HG03175 (cell line): ENCODE measurements around the gene IGF2BP2.

ENCODE experiments used
- ATAC-seq: cut with Tn5 transposase; IDR thresholded peaks from one replicate; pipeline ENCODE4 v1.9.1; 2021; ENCODE audit warnings: mild to moderate bottlenecking, moderate library complexity; ENCODE audit not compliant: unreplicated experiment

The IGF2BP2 gene

GRCh38 chr3:185737740-185738680 is 86.8 kb downstream of the IGF2BP2 start:
- no peak for ATAC-seq

- ATAC-seq, result no peak
These were observed 87.8 kb downstream of the IGF2BP2 start for GRCh38 chr3:185737020-185737419.

DNA sequence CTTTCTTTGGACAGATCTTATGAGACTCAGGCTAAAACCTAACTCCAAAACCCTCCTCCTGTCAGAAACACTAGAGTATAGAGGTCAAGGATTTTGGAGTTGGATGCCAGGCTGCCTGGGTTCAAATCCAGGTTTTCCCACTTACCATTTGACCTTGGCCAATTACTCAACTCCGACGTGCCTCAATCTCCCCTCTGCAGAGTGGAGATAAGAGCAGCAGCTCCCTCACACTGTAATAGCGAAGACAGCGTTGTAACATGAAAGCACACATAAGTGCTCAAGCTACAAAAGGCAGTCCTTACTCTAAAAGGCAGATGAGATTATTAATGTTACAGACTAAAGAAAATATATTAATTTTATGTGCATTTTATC is 90.1 kb downstream of the IGF2BP2 start:
- no peak for ATAC-seq

GRCh38 chr3:185733980-185734724 is 90.7 kb downstream of the IGF2BP2 start:
- no peak for ATAC-seq

DNA sequence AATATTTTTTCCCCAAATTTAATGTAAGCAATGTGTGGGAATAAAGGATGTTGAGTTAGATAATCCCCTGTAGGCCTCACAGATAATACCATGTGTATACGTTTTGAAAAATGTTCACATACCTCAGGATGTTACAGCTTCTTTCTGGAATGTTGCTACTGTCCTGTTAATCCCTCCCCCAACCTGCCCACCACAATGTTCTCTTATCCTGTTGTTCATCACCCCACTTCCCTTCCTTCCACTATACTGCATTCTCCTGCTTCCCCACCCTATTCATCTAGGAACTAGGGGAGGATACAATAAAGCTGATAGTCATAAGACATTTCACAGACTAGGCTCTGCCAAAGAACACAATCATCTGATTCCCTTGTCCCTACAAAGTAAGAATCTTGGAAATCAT is 92.1 kb downstream of the IGF2BP2 start:
- no peak for ATAC-seq

- ATAC-seq, result no peak
These were observed 94.3 kb downstream of the IGF2BP2 start for GRCh38 chr3:185730550-185730949.

- no peak for ATAC-seq
These were observed 95.3 kb downstream of the IGF2BP2 start for GRCh38 chr3:185729337-185730055.

GRCh38 chr3:185728630-185729336 is 96.1 kb downstream of the IGF2BP2 start:
- ATAC-seq, result no peak

- no peak for ATAC-seq
These were observed 97.0 kb downstream of the IGF2BP2 start for GRCh38 chr3:185727873-185728272.

- no peak for ATAC-seq
These were observed 98.4 kb downstream of the IGF2BP2 start for GRCh38 chr3:185726254-185726967.

DNA sequence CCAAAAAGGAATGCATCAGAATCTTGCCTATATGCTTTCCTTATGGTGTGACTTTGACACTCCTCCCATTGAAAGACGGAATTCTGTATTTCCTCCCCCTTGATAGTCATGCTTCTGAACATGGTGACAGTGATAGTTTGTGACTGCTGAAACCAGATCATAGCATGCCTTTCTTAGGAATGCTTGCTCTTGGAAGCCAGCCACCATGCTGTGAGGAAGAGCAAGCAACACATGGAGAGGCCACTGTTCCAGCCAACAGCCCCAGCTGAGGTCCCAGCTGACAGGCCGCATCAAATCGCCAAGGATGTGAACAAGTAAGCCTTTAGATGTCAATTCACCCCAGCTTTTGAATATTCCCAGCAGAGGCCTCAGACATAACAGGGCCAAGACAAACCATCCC is 100.1 kb downstream of the IGF2BP2 start:
- no peak for ATAC-seq

GRCh38 chr3:185724251-185724650 is 100.6 kb downstream of the IGF2BP2 start:
- no peak for ATAC-seq

- no peak for ATAC-seq
These were observed 102.0 kb downstream of the IGF2BP2 start for GRCh38 chr3:185722881-185723280.

GRCh38 chr3:185721970-185722369 is 102.9 kb downstream of the IGF2BP2 start:
- no peak for ATAC-seq

GRCh38 chr3:185720326-185720725 is 104.5 kb downstream of the IGF2BP2 start:
- no peak for ATAC-seq

DNA sequence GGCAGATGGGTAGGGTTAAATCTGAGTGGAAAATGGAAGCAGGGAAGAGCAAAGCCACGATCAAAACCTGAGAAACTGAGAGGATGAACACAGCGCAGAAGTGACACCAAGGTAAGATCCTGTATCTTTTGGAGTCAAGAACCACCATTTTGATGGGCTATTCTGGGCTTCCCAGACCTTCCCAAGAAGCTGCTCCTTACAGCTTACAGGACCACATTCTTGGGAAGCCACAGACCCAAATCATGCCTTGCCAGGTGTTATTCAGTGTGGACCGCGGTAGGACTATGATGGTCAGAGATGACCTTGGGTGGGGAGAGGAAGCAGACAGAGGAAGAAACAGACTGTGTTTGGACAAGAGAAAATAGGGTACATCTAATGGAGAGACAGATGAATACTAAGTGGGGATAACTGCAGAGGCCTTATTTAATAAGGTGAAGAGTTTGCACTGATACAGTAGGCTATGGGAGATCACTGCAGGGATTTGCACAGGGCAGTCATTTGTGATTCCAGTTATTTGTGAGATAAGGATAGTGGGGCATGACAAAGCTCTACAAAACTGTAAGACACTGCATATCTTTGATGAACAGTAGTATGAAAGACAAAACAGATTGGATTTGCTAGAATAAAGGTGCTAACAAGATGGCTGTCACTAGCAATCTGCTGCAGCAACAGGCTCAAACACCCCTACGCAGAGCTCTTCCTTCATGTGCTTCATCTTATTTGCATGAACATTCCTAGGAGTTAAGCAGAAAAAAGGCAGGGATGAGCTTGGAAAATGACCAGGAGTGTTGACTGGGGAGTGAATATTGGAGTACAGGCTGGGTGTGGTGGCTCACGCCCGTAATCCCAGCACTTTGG is 105.9 kb downstream of the IGF2BP2 start:
- no peak for ATAC-seq

- ATAC-seq, result no peak
These were observed 107.0 kb downstream of the IGF2BP2 start for GRCh38 chr3:185717627-185718402.

GRCh38 chr3:185717121-185717520 is 107.7 kb downstream of the IGF2BP2 start:
- ATAC-seq, result no peak
